ENCODE data around the gene TMEM202. TPM values are rescaled to one million over a fixed set of nuclear protein-coding genes. Genes with fewer than 3 reads are reported as not detected.
A peak's percentile ranks its signal among the peaks of the same experiment; 100 is the strongest.
"Not testable (repeated sequence)": the region's sequence is repeated elsewhere in the genome, so short reads cannot be mapped to it uniquely, and the experiment has no call there.

TMEM202 gene
- total RNA-seq, 1 experiment from 2014 or later = not detected

DNA sequence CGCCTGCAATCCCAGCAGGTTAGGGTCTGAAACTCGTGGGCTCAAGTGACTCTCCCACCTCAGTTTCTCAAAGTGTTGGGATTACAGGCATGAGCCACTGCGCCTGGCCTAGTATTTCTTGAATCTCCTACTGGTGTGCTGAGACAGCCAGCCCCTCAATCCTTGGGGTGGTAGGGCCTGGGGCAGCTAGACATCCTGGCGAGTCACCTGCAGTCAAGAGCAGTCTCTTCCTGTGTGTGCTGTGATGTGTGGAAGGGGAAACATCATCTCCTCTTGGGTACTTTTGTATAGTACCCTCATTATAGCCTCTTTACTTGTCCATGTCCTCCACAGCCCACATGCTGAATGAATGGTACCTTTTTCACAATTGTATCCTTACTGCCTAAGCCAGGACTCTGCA, 17.4 kb upstream of the TMEM202 start:
- Histone ChIP-seq H3K9me3 (no peaks in the 10 kb centered on the region), H3K27me3 (peaks cover 34% of the 10 kb centered on the region), H3K4me3 (no peak overlapping the region), H3K36me3 (no peaks in the 10 kb centered on the region)
- DNase-seq = no peak

DNA sequence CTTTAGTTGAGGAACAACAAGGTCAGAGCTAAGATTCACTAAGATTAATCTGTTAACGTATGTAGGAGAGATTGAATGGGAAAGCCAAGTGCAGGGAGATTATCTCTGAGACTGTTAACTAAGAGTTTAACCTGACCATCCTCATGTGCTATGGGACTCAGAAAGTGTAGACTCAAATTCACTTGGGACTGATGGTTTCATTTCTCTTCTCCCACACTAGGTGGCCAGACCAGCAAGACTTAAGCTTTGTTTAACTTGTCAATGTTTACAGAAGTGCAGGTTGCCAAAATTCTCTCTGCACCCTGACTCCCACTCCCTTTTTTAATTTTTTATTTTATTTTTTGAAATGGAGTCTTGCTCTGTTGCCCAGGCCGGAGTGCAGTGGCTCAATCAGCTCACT, 16.0 kb upstream of the TMEM202 start:
- Histone ChIP-seq H3K27me3 (peaks cover 42% of the 10 kb centered on the region), H3K36me3 (no peaks in the 10 kb centered on the region), H3K4me3 (no peak overlapping the region), H3K9me3 (no peaks in the 10 kb centered on the region)
- DNase-seq = no peak

DNA sequence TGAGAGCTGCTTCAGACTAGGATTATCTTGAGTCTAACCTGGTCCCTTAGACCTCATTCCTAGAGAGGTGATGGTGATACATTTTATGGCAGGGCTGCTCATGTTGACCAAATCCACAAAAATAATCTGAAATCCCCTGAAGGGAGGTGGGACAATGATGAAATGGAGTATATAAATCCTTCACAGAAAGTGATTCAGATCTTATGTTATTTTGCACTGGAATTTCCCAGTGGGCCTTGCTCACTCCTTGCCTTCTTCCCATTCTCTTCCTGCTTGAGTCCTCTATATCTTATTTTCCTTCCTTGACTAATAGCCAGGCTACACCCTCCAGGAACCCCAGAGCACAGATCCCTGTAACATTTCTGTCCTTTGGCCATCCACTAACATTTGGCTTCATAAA, 10.4 kb upstream of the TMEM202 start:
- no peak for DNase-seq
- Histone ChIP-seq H3K9me3 (no peaks in the 10 kb centered on the region), H3K4me3 (no peak overlapping the region), H3K36me3 (no peaks in the 10 kb centered on the region), H3K27me3 (peaks cover 68% of the 10 kb centered on the region)

DNA sequence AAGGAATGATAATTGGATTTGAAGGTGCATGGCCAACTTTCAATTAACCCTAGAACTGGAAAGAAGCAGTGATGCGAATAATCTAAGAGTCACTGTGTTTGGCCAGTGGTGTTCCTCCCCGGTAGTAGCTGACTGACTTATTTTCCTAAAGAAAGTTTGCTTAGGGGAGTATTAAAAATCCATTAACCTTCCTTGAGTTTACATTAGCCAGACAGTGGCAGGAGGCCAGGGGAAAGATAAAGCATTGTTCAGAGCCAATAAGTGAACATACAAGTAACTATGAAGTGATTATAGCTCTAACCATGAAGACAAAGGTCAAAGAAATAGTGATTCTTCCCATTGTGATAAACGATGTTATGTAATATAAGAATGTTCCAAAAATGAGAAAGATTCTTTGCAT, 8.9 kb upstream of the TMEM202 start:
- H3K9me3 ChIP-seq = no peaks in the 10 kb centered on the region
- DNase-seq = peak; percentile 5
- H3K36me3 ChIP-seq = no peaks in the 10 kb centered on the region
- H3K4me3 ChIP-seq = no peak overlapping the region
- H3K27me3 ChIP-seq = peaks cover 62% of the 10 kb centered on the region

DNA sequence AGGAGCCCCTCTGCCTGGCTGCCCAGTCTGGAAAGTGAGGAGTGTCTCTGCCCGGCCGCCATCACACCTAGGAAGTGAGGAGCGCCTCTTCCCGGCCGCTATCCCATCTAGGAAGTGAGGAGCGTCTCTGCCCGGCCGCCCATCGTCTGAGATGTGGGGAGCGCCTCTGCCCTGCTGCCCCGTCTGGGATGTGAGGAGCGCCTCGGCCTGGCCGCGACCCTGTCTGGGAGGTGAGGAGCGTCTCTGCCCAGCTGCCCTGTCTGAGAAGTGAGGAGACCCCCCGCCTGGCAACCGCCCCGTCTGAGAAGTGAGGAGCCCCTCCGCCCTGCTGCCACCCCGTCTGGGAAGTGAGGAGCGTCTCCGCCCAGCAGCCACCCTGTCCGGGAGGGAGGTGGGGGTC, 1.8 kb upstream of the TMEM202 start:
- H3K36me3 ChIP-seq, H3K4me3 ChIP-seq, H3K9me3 ChIP-seq, DNase-seq: not testable (repeated sequence)
- peaks cover 46% of the 10 kb centered on the region for H3K27me3 ChIP-seq

DNA sequence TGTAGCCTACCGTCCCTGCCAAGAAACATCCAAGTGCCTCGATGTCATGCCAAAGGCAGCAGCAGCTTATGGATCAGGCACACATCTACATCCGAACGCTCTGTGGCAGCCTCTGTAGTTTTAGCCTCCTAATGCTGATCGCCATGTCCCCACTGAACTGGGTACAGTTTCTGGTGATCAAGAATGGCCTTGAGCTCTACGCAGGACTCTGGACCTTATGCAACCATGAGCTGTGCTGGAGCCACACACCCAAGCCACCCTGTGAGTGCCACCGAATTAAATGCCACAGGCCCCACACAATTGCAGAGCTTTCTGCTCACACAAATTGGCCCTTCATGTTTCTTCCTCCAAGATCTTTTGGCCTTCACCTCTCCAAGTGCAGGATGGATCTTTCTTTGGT, 543 bp downstream of the TMEM202 start:
- no peak for DNase-seq
- Histone ChIP-seq H3K27me3 (peaks cover 47% of the 10 kb centered on the region), H3K36me3 (no peaks in the 10 kb centered on the region), H3K9me3 (0 out of 2 replicates have a peak, but pooled peaks cover 3% of the 10 kb centered on the region), H3K4me3 (no peak overlapping the region)

DNA sequence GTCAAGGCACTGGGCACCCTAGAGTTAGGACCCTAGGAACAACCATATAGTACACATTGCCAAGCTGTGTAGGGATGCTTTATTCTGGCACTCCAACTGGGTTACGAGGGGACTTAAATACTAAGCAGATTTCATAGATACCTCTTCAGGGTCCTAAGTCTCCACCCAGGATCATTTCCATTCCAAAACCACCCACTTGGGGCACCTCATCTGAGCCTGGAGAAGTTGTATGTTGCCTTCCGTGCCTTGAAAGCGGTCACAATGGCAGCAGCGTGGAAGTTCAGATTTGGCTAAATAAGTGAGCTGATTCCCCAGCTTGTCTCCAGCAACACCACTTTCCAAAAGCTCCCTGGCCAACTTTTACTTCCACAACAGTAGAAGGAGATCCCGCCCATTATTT, 4.6 kb downstream of the TMEM202 start:
- Histone ChIP-seq H3K27me3 (peaks cover 84% of the 10 kb centered on the region), H3K4me3 (no peak overlapping the region), H3K36me3 (no peaks in the 10 kb centered on the region), H3K9me3 (no peaks in the 10 kb centered on the region)
- DNase-seq = no peak

DNA sequence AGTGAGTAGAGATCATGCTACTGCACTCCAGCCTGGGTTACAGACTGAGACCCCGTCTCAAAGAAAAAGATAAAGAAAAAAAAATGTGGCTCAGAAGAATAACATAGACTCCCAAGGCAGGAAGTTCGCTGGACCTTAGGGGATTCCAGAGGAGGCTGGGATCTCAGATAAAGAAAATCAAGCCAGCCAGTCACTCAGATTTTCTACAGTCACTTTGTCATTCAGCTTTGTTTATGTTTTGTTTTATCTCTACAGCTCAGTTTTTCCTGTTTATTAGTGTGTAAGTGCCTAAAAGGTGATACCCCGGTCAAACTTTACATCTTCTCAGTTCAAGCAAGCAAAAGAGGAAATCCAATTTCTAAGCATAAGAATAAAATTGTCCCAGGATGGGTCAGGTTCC, 6.3 kb downstream of the TMEM202 start:
- Histone ChIP-seq H3K9me3 (no peaks in the 10 kb centered on the region), H3K4me3 (no peak overlapping the region), H3K36me3 (no peaks in the 10 kb centered on the region), H3K27me3 (peaks cover 91% of the 10 kb centered on the region)
- DNase-seq = no peak

DNA sequence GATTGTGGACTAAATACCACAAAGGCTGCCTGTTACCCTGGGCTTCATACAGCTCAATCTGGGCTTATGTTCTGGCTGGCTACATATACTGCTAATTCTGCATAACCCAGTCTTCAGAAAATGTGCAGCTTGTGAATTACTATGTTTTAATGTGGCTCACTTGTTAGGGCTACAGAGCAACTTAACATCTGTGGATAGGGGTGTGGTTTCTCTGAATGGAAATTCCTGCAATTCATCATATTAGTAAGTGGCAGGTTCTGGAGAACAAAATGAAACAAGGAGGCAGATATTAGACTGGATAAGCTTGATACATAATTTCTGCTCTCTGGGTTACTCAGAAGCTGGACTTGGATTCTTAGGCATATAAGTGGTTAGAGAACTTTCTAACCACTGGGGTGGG, 6.7 kb downstream of the TMEM202 start:
- DNase-seq = no peak
- peaks cover 91% of the 10 kb centered on the region for H3K27me3 ChIP-seq
- no peak overlapping the region for H3K4me3 ChIP-seq
- no peaks in the 10 kb centered on the region for H3K36me3 ChIP-seq
- no peaks in the 10 kb centered on the region for H3K9me3 ChIP-seq

DNA sequence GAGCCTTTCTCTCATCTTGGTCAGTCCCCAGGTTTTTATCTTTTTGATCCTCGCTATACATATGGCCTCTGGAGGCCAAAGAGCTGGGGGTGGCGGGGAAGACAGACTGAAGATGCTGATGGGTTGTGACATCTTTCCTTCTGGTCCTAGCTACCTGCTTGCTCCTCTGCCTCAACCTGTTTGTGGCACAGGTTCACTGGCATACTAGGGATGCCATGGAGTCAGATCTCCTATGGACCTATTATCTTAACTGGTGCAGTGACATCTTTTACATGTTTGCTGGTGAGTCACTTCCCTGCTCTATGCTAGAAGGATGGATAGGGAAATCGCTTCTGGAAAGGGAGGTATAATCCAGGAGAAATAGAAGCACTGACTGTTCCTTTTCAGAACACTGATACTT, 8.8 kb downstream of the TMEM202 start:
- no peaks in the 10 kb centered on the region for H3K9me3 ChIP-seq
- peaks cover 91% of the 10 kb centered on the region for H3K27me3 ChIP-seq
- DNase-seq = no peak
- H3K36me3 ChIP-seq = no peaks in the 10 kb centered on the region
- H3K4me3 ChIP-seq = no peak overlapping the region

DNA sequence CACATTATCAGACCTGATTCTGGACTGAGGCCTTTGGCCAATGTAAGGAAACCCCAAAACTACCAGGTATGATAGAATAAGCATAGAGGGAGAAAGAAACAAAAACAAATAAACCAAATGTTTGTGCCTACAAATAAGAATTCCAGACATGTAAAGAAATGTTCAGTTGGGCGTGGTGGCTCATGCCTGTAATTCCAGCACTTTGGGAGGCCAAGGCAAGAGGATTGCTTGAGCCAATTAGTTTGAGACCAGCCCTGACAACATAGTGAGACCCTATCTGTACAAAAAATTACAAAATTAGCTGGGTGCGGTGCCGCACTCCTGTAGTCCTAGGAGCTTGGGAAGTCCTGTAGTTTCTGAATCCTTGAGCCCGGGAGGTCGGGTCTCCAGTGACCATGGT, 13.0 kb downstream of the TMEM202 start:
- H3K4me3 ChIP-seq = no peak overlapping the region
- peaks cover 65% of the 10 kb centered on the region for H3K27me3 ChIP-seq
- no peak for DNase-seq
- peaks cover 6% of the 10 kb centered on the region; the same call in 1 of the 2 replicates for H3K9me3 ChIP-seq
- H3K36me3 ChIP-seq = no peaks in the 10 kb centered on the region

DNA sequence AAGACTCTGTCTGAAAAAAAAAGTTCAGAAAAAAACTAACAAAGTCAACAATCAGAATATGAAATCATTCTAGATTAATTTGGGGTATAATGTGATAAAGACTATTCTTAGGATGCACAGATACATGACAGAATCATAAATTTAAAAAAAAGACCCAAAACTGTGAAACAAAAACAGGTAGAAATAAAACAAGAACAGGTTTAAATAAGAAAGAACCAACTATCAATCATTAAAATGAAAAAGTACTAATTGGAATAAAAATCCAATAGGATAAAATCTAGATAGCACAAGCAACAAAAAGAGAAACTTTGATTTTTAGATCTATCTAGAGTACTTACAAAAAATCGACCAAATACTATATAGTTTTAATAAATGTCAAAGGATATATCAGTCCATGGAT, 13.4 kb downstream of the TMEM202 start:
- Histone ChIP-seq H3K27me3 (peaks cover 61% of the 10 kb centered on the region), H3K9me3 (peaks cover 6% of the 10 kb centered on the region; the same call in 1 of the 2 replicates), H3K4me3 (no peak overlapping the region), H3K36me3 (no peaks in the 10 kb centered on the region)
- no peak for DNase-seq

DNA sequence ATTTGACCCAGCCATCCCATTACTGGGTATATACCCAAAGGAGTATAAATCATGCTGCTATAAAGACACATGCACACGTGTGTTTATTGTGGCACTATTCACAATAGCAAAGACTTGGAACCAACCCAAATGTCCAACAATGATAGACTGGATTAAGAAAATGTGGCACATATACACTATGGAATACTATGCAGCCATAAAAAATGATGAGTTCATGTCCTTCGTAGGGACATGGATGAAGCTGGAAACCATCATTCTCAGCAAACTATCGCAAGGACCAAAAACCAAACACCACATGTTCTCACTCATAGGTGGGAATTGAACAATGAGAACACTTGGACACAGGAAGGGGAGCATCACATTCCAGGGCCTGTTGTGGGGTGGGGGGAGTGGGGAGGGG, 15.2 kb downstream of the TMEM202 start:
- DNase-seq, H3K4me3 ChIP-seq, H3K36me3 ChIP-seq, H3K9me3 ChIP-seq: not testable (repeated sequence)
- H3K27me3 ChIP-seq = peaks cover 44% of the 10 kb centered on the region

DNA sequence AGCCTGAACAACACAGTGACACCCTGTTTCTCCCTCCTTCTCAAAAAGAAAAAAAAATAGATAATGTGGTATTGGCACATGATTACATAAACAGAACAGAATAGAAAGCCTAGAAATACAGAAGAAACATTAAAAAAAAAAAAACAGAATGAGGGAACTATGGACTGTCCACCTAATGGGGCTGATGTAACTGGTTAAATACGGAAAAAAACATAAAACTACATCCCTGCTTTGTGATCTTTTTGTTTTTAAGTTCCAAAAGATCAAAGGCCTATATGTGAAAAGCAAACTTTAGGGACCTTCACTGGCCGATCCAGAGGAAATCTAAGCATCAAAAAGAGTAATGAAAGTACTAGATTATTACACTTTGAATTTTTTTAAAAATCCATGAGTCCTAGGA, 17.2 kb downstream of the TMEM202 start:
- Histone ChIP-seq H3K9me3 (peaks cover 6% of the 10 kb centered on the region; the same call in 1 of the 2 replicates), H3K4me3 (no peak overlapping the region), H3K27me3 (peaks cover 31% of the 10 kb centered on the region), H3K36me3 (no peaks in the 10 kb centered on the region)
- DNase-seq = no peak

DNA sequence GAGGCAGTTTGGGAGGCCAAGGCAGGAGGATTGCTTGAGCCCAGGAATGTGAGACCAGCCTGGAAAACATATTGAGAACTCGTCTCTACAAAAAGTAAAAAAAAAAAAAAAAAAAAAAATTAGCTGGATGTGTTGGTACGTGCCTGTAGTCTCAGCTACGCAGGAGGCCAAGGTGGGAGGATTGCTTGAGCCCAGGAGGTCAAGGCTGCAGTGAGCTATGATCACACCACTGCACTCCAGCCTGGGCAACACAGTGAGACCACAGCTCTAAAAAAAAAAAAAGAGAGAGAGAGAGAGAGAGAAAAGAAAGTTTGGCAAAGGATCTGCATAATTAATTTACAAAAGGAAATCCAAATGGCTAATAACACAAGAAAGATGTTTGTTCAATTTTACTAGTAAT, 21.7 kb downstream of the TMEM202 start:
- H3K4me3 ChIP-seq, H3K27me3 ChIP-seq, H3K36me3 ChIP-seq, DNase-seq, H3K9me3 ChIP-seq: not testable (repeated sequence)

DNA sequence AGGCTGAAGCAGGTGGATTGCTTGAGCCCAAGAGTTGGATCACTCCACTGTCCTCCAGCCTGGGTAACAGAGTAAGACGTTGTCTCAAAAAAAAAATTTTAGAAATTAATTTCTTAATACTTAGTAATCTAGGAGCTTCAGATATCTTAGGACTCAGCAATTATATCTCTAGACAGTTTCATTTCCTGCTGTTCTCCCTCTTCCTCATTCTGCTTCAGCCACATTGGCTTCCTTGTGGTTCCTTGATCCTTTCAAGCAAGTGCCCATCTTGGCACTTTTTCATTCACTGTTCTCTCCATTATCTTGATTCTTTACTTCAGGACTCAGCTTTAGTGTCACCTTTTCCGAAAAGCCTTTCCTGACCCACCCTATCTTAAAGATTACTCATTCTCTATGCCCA, 22.5 kb downstream of the TMEM202 start:
- Histone ChIP-seq H3K27me3 (peaks cover 9% of the 10 kb centered on the region), H3K4me3 (no peak overlapping the region), H3K36me3 (no peaks in the 10 kb centered on the region), H3K9me3 (peaks cover 9% of the 10 kb centered on the region)
- DNase-seq = no peak

DNA sequence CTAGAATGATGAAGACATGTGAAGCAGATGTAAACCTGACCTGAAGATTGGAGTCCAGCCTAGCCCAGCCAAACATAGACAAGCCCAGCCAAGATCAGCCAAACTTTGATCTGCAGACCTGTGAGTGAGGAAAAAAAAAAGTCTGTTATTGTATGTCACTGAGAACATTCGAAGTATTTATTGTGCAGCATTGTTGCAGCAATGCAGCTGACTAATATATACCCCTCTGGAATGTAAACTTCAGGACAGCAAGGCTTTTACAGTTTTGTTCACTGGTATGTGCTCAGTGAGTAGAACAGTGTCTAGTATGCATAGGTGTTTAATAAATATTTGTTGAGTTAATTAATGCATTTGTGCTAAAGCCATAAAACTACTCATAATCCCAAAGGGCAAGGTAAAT, 23.4 kb downstream of the TMEM202 start:
- H3K27me3 ChIP-seq = peaks cover 11% of the 10 kb centered on the region
- H3K36me3 ChIP-seq = no peaks in the 10 kb centered on the region
- DNase-seq = no peak
- peaks cover 17% of the 10 kb centered on the region for H3K9me3 ChIP-seq
- no peak overlapping the region for H3K4me3 ChIP-seq

DNA sequence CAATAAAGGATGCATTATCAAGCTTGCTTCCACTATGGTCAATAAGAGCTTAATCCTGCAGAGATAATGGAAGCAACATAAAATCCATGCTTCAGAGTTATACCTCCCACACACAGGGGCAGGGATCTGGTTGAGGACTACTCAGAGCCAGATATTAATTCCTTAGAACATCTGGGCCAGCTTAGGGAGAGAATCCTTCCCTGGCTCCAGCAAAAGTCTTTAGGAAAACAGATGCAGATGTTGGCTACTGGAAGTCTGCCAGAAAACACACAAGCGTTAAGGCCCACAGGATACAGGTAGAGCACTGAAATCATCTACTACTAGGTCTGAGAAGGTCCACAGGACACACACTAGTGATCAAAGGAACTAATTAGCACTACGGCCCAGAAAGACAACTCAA, 25.2 kb downstream of the TMEM202 start:
- DNase-seq = no peak
- Histone ChIP-seq H3K9me3 (peaks cover 25% of the 10 kb centered on the region), H3K27me3 (peaks cover 10% of the 10 kb centered on the region), H3K4me3 (no peak overlapping the region), H3K36me3 (no peaks in the 10 kb centered on the region)

DNA sequence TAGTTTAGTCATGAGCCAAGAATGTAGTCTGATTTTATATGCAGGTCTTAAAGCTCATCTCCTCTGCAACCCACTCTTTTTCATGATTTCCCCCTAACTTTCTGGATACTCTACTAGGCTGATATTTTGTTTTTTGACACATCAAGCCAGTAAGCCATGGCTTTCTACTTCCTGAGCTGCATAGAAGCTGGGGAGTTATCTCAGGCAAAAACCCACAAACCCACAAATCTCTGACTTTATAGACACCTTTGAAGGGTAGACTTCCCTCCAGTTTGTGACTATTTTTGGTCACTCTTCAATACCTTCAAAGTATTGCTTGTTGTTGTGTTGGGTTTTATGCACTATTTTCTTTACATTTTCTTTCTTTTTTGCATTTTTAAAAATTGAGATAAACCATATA, 28.6 kb downstream of the TMEM202 start:
- peaks cover 6% of the 10 kb centered on the region for H3K27me3 ChIP-seq
- H3K36me3 ChIP-seq = no peaks in the 10 kb centered on the region
- H3K9me3 ChIP-seq = peaks cover 25% of the 10 kb centered on the region
- no peak for DNase-seq
- H3K4me3 ChIP-seq = no peak overlapping the region

All from MG63 (cell line).